ELR (cell line): Measurements from ENCODE around the gene CHMP2A.
"Not testable (repeated sequence)": the region's sequence is repeated elsewhere in the genome, so short reads cannot be mapped to it uniquely, and the experiment has no call there.

Source experiments
- DNase-seq: peaks from one replicate; pipeline ENCODE4 v3.0.0-alpha.2; 2015; ENCODE audit warnings: low read depth

The CHMP2A gene

DNA sequence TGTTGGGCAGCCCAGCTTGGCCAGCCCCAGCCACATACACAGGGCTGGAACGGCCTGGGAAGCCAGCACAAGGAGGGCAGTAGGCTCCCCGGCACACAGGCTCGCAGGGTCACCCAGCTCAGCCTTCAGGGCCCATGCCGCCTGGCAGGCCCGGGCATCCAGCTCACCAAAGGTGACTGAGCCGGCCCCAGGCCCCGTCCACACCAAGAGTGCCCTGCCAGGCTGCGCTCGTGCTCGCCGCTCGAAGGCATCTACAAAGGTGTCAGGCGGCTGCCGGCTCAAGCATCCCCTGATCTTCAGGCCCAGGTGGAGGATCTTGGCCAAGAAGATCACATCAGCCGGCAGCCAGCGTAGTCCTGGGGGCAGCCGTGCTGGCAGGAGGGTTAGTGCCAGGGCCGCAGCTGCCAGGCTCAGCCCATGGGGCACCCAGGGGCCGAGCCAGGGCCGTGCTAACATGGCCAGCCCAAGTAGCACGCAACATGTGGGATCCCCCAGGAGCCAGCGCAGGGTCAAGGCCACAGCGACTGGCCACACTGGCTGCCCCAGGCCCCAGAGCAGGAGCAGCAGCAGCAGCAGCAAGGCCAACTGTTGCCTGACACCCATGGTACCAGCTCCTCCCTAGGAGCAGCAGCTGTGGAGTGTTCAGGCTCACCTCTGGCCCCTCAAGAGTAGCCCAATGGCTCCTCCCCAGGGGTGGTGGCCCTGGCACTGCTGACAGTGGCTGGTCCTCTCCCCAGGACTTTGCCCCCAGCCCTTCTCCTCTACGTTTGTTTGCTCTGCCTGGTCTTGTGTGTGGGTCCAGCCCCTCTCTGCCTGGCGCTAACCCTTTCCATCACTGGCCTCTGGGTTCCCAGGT is 43.3 kb downstream of the CHMP2A start, which contains the start of gene SLC27A5:
Gene SLC27A5, minus strand, starts transcription at position 640 of the 856 bp plus-strand sequence. Its CDS starts 37 bp downstream, at position 603.
- no peak for DNase-seq

DNA sequence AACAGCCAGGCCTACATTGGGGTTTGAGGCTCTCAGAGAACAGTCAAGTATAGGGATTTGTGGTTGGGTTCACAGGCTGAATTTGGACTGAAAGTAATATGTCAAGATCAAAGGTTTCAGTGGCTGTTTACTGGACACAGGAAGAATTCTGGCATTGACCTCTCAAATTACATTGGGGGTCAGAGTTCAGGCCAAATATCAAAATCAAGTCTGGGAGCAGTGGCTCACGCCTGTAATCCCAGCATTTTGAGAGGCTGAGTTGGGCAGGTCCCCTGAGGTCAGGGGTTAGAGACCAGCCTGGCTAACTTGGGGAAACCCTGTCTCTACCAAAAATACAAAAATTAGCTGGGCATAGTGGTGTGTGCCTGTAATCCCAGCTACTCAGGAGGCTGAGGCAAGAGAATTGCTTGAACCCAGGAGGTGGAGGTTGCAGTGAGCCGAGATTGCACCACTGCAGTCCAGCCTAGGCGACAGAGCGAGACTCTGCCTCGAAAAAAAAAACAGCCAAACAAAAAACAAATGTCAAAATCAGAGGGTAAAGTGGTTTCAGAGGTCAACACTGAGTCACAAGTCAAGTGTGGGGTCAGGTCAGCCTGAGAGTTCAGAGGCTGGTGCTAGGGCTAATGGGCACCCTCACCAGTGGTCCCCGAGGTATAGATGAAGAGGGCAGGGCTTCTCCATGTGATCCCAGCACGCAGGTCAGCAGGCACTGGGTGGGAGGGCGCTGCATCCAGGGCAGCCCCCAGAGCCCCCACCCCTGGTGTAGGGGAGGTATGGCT is 44.6 kb downstream of the CHMP2A start:
- no peak for DNase-seq

- DNase-seq: no peak
Measured at GRCh38 chr19:58509731-58510083, 45.2 kb downstream of the CHMP2A start.

GRCh38 chr19:58507602-58508223 is 47.2 kb downstream of the CHMP2A start:
- not testable (repeated sequence) for DNase-seq
